Measurements from ENCODE around the gene TF. TPM values are rescaled to one million over a fixed set of nuclear protein-coding genes. Genes with fewer than 3 reads are reported as not detected.
A peak's percentile ranks its signal among the peaks of the same experiment; 100 is the strongest.

TF gene
- total RNA-seq, 1 donor from 2014 or later = 22.7 TPM

GRCh38 chr3:133805384-133805701 is 59.1 kb downstream of the TF start:
- no peak for DNase-seq (ENCODE audit: low spot score)

- DNase-seq (ENCODE audit: low spot score) = peak; percentile 96
These were observed 59.7 kb downstream of the TF start, which contains the start of gene SRPRB for GRCh38 chr3:133805702-133806475. SRPRB (plus strand) TSS chr3:133805815; CDS start chr3:133805849, 34 bp downstream.

DNA sequence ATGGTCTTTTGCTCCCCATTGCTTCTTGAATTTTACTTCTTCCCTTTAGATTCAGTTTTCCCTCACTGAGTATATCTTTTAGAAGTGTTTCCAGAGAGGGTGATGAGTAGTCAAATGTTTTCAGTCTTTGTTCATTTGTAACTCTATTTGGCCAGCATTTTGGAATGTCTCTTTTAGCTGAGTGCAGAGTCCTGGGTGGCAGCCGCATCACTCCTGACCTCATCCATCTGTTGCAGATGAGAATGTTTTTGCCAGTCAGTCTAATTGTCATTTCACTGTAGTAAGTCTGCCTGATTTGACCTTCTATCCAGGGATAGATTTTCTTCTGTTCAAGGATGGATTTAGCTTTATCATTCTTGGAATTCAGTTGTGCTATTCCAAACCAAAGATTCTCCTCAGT is 66.7 kb downstream of the TF start:
- DNase-seq (ENCODE audit: low spot score) = no peak

DNA sequence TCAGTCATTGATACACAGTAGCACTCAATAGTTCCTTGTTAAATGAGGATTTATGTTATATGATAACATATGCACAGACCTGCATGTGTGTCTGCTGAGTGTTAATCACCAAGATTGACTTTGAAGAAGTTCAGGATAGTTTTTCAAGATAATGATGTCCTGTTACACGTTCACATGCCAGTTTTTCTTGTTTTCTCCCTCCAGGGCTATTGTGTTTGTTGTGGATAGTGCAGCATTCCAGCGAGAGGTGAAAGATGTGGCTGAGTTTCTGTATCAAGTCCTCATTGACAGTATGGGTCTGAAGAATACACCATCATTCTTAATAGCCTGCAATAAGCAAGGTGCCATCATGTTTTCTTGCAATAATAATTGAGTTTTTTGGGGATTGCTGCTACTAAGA is 69.2 kb downstream of the TF start:
- no peak for DNase-seq (ENCODE audit: low spot score)

- DNase-seq (ENCODE audit: low spot score) = no peak
These were observed 73.9 kb downstream of the TF start for GRCh38 chr3:133820129-133820528.

- peak; percentile 8 for DNase-seq (ENCODE audit: low spot score)
These were observed 74.9 kb downstream of the TF start for GRCh38 chr3:133820889-133821675.

- peak; percentile 40 for DNase-seq (ENCODE audit: low spot score)
These were observed 75.8 kb downstream of the TF start for GRCh38 chr3:133821767-133822638.

DNA sequence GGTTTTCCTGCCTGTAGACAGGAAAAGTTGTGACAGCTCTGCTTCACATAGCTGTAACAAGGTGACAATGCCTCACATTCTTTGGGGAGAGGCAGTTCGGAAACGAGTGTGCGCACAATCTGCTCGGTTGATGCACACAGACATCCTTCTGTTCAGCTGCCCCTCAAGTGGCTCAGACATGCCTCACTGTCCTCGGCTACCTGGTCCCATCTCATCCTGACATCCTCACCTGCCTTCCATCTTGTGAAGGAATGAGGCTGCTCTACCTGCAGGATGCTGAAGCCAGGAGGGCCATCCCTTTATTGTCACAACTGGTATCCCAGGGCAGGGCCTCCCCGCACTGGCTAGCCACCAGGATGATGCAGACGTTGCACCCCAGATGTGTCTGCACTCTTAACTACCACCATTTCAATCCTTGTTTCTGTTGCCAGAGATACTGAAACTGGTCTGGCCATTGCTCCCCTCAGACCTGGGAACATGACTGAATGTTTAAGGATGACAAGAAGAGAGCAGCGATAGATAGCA is 78.8 kb downstream of the TF start:
- no peak for DNase-seq (ENCODE audit: low spot score)

GRCh38 chr3:133825969-133826727 is 80.0 kb downstream of the TF start:
- no peak for DNase-seq (ENCODE audit: low spot score)

GRCh38 chr3:133827136-133827535 is 80.9 kb downstream of the TF start:
- DNase-seq (ENCODE audit: low spot score) = peak; percentile 3

DNA sequence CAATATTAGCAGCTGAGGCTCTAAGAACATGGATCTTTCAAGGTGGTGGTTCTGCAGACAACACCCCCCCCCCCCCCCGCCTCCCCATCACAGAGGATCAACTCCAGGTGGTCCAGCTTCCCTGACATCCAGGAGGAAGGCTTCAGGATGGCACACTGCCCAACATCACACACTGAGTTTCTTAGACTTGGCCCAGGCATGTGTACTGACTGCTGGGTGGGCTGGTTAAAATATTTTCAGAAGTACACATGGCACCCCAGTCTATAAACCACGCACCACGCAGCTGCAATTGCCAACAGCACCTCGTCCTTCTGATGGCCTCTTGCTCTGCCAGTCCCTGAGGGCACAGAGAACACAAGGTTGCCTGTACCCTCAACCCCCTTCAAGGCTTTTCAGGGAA is 81.5 kb downstream of the TF start:
- no peak for DNase-seq (ENCODE audit: low spot score)

DNA sequence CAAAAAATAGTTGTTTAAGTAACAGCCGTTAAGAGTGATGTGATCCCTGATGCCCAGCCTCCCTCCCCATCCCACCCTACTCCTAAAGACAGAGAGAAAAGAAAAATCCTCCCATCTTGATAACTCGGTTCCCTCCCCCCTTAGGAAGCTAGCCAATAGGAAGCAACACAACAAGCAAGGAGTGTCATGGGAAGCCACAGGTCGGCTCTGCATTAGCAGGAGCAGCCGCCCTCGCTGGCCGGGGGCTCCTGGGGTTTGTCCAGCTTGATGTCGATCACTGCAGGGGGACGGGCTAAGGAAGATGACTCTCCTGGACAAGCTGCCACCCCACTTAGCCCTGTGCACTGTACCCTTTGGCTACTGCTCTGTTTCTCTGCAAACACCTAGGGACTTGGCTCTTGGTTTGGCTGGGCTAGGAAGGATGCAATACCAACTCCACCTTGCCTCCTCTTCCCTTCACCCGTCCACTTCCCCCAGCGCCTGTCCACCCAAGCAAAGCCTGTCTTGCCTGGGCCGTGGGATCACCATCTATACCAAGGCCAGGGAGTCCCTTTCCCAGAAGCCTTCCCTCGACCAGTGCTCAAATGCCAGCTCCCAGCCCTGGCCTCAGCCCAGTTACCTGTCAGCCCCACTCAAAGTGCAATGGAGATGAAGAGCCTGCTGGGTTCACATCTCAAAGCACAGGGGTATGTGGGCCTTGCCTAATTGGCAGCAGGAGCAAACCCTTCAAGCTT is 82.5 kb downstream of the TF start:
- DNase-seq (ENCODE audit: low spot score) = no peak

- DNase-seq (ENCODE audit: low spot score) = no peak
These were observed 83.1 kb downstream of the TF start for GRCh38 chr3:133829310-133829707.

DNA sequence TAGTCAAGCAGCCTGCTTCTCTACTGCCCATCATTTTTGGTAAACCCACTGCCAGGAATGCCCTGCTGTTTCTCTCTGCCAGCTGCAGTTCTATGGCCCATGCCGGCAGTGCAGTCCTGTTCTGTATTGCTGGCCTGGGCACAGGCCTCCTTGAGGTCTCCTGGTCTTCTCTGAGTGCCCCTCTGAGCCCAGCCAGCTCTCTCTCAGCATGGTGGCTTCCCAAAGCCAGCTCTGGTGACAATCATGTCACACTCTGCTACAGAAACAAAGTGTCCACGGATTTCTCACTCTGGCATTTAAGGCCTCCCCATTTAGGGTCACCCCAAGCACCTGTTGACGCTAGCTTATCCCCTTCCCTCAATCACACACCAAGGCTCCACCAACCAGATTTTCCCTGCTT is 83.9 kb downstream of the TF start:
- no peak for DNase-seq (ENCODE audit: low spot score)

GRCh38 chr3:133831966-133832801 is 86.0 kb downstream of the TF start:
- DNase-seq (ENCODE audit: low spot score) = no peak

- no peak for DNase-seq (ENCODE audit: low spot score)
These were observed 86.6 kb downstream of the TF start for GRCh38 chr3:133832802-133833144.

- no peak for DNase-seq (ENCODE audit: low spot score)
These were observed 87.1 kb downstream of the TF start for GRCh38 chr3:133833267-133833666.

- no peak for DNase-seq (ENCODE audit: low spot score)
These were observed 87.9 kb downstream of the TF start for GRCh38 chr3:133833880-133834620.

Data from mucosa of gallbladder (tissue), 1 donor.